BJ (cell line): ENCODE measurements around the gene GARIN5A. TPM values are rescaled to one million over a fixed set of nuclear protein-coding genes. Genes with fewer than 3 reads are reported as not detected.
A peak's percentile ranks its signal among the peaks of the same experiment; 100 is the strongest.

Experiments
- CTCF ChIA-PET: fragments of 350-600 bp; formaldehyde crosslinking; extraction: SDS; loops from one replicate; lab custom pipeline; 2021; ENCODE audit warnings: antibody characterized with exemption, inconsistent platforms; lab: Yijun Ruan, JAX
- POLR2A ChIA-PET: fragments of 300-600 bp; sonication (Branson Sonifier 250); formaldehyde crosslinking; extraction: SDS; loops from one replicate; lab custom pipeline; 2021; ENCODE audit warnings: antibody characterized with exemption; lab: Charles Lee
- DNase-seq: peaks from one replicate; pipeline ENCODE4 v3.0.0-alpha.2; 2011; ENCODE audit warnings: low read depth
- H3K27me3 ChIP-seq: 2 replicates; pipeline ENCODE4 v1.6.0; 2011; ENCODE audit warnings: low read length; ENCODE audit not compliant: control insufficient read depth, insufficient read depth
- H3K36me3 ChIP-seq: 2 replicates; pipeline ENCODE4 v1.5.1; 2011; ENCODE audit warnings: low read length; ENCODE audit not compliant: control insufficient read depth, insufficient read depth
- H3K4me3 ChIP-seq: 2 replicates; pipeline ENCODE4 v1.5.1; 2011; ENCODE audit warnings: low read depth, mild to moderate bottlenecking, control low read depth, low read length
- polyA plus RNA-seq: library from polyadenylated mRNA; depleted of rRNA; stranded (reverse); fragments of >200 nt; gene quantifications from 2 replicates; pipeline ENCODE4 v1.2.3, GENCODE V29; 2011
- TF ChIP-seq, protein P1 (sequence below): IDR thresholded peaks from 2 replicates; pipeline ENCODE4 v1.5.1; 2011; ENCODE audit warnings: low read depth, mild to moderate bottlenecking, control low read depth, inconsistent platforms, low read length, moderate library complexity; ENCODE audit not compliant: insufficient read depth

GARIN5A gene
- polyA plus RNA-seq, 1 experiment = 0.56 TPM

GRCh38 chr19:50511069-50511822, 34.6 kb upstream of the GARIN5A start, which contains the start of gene JOSD2:
Gene JOSD2, minus strand, starts transcription at chr19:50511191. Its CDS starts 760 bp downstream, at chr19:50510431.
- ChIA-PET CTCF (interaction anchor here (0.7 to 2.0 kb wide), 5 partner anchors 26 to 272 kb away, joined by 3 to 5 read pairs (median 5); no protein-coding TSS in a partner anchor), POLR2A (interaction anchor here (0.7 kb wide), 1 partner anchor 45 kb away, joined by 4 read pairs; no protein-coding TSS in a partner anchor)
- no peaks in the 10 kb centered on the region; the same call in 1 of the 2 replicates for H3K36me3 ChIP-seq
- DNase-seq = peak; percentile 96
- TF ChIP-seq, protein P1, sequence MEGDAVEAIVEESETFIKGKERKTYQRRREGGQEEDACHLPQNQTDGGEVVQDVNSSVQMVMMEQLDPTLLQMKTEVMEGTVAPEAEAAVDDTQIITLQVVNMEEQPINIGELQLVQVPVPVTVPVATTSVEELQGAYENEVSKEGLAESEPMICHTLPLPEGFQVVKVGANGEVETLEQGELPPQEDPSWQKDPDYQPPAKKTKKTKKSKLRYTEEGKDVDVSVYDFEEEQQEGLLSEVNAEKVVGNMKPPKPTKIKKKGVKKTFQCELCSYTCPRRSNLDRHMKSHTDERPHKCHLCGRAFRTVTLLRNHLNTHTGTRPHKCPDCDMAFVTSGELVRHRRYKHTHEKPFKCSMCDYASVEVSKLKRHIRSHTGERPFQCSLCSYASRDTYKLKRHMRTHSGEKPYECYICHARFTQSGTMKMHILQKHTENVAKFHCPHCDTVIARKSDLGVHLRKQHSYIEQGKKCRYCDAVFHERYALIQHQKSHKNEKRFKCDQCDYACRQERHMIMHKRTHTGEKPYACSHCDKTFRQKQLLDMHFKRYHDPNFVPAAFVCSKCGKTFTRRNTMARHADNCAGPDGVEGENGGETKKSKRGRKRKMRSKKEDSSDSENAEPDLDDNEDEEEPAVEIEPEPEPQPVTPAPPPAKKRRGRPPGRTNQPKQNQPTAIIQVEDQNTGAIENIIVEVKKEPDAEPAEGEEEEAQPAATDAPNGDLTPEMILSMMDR = no peak
- peak within 1 kb of the TSS; percentile 94 for H3K4me3 ChIP-seq
- no peaks in the 10 kb centered on the region for H3K27me3 ChIP-seq

GRCh38 chr19:50510700-50511068, 34.0 kb upstream of the GARIN5A start:
- no peaks in the 10 kb centered on the region for H3K27me3 ChIP-seq
- peak overlapping the region; percentile 94 for H3K4me3 ChIP-seq
- ChIA-PET POLR2A (no interaction called here), CTCF (interaction anchor here (1.0 to 2.0 kb wide), 5 partner anchors 27 to 273 kb away, joined by 4 to 5 read pairs (median 5); no protein-coding TSS in a partner anchor)
- no peaks in the 10 kb centered on the region; the same call in 1 of the 2 replicates for H3K36me3 ChIP-seq
- no peak for DNase-seq
- TF ChIP-seq, protein P1 = no peak

- TF ChIP-seq, protein P1 = no peak
- peak overlapping the region; percentile 94 for H3K4me3 ChIP-seq
- DNase-seq = no peak
- CTCF ChIA-PET = interaction anchor here (1.2 to 1.5 kb wide), 2 partner anchors 28 to 31 kb away, joined by 4 read pairs; no protein-coding TSS in a partner anchor
- POLR2A ChIA-PET = no interaction called here
- H3K36me3 ChIP-seq = no peaks in the 10 kb centered on the region; the same call in 1 of the 2 replicates
- no peaks in the 10 kb centered on the region for H3K27me3 ChIP-seq
These were observed 33.5 kb upstream of the GARIN5A start for GRCh38 chr19:50510121-50510670.

DNA sequence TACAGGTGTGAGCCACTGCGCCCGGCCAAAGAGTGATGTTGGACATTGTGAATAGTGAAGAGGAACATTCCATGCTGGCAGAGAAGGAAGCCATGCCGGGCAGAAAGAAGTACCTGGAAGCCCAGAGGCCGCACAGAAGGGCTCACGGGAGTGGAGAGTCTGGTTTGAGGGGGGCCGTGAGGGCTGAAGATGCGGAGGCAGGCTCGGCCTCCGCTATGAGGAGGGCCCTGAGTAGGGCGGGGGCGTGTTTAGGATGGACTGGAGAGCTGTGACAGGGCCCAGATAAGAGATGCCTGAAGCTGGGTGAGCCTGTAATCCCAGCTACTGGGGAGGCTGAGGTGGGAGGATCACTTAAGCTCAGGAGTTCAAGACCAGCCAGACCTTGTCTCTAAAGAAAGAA, 32.7 kb upstream of the GARIN5A start:
- ChIA-PET POLR2A (no interaction called here), CTCF (interaction anchor here (1.2 to 1.5 kb wide), 2 partner anchors 29 to 30 kb away, joined by 4 read pairs; no protein-coding TSS in a partner anchor)
- Histone ChIP-seq H3K27me3 (no peaks in the 10 kb centered on the region), H3K36me3 (no peaks in the 10 kb centered on the region; the same call in 1 of the 2 replicates), H3K4me3 (no peak overlapping the region)
- TF ChIP-seq, protein P1 = no peak
- no peak for DNase-seq

DNA sequence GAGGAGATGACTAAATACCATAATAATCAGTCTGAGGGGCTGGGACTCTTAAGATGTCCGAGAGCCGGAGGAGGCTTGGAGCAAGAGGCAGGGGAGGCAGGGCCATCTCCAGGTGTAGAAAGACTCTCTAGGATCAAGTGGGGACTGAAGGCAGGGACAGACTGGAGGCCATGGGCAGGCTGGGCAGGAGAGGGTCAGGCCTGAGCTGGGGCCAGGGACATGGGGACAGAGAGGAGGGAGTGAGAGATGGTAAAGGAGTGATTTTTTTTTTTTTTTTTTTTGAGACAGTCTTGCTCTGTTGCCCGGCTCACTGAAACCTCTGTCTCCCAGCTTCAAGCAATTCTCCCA, 32.2 kb upstream of the GARIN5A start:
- no peak for DNase-seq
- Histone ChIP-seq H3K27me3 (no peaks in the 10 kb centered on the region), H3K36me3 (no peaks in the 10 kb centered on the region; the same call in 1 of the 2 replicates), H3K4me3 (no peak overlapping the region)
- TF ChIP-seq, protein P1 = no peak
- CTCF ChIA-PET = interaction anchor here (1.5 kb wide), 1 partner anchor 29 kb away, joined by 4 read pairs; no protein-coding TSS in a partner anchor
- POLR2A ChIA-PET = interaction anchor here (0.6 kb wide), 1 partner anchor 30 kb away, joined by 6 read pairs; no protein-coding TSS in a partner anchor
